Measurements from ENCODE around the gene SLX4. TPM values are rescaled to one million over a fixed set of nuclear protein-coding genes. Genes with fewer than 3 reads are reported as not detected.

The SLX4 gene
- total and polyA plus RNA-seq, 9 of the 15 experiments (the other 6 are each of a cell fraction or from before 2014, with no cell fraction given): 0.29 to 7.9 (median 3.8) TPM

DNA sequence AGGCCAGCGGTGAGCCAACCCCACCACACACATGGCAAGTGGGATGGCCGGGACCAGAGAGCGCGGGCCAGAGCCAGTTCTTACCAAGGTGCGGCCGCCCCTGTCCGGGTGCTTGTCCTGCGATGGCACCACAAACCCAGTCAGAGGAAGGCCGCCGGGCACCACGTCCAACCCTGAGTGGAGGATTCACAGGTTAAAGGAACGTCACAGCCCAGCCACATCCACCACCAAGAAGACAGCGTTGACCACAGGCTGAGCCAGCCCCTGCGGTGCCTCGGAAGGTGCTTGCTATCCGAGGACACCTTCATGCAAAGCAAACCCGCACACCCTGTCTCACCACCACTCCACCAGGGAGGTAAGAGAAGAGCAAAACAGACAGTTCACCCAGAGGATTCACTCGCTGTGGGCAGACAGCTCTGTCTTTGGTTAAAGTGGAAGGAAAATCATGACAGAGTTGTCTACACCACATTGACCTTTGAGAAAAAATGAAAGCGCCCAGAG, 15.8 kb downstream of the SLX4 start:
- intact Hi-C loops (cut with micrococcal nuclease) (no loop called here), in situ Hi-C loops (cut with MboI) (no loop called here)
- Histone ChIP-seq H3K4me1 (replicated peaks in 1 of 2; ENCODE audit: control insufficient read depth in 2 of 2, insufficient read depth in 2 of 2, low read length in 2 of 2) (peaks cover 0 to 16% of the 10 kb centered on the region in 2 experiments; a peak in 2 of 5 replicates), H3K27ac (ENCODE audit: extremely low read depth, low read depth, low read length) (no peak overlapping the region), H3K9me3 (replicated peaks; ENCODE audit: control insufficient read depth, insufficient read depth, low read depth, low read length) (peaks cover 6% of the 10 kb centered on the region), H3K9me1 (ENCODE audit: control insufficient read depth, insufficient read depth, low read length) (no peaks in the 10 kb centered on the region), H3K9ac (ENCODE audit: insufficient read depth in 1 of 2, low read depth in 2 of 2, low read length in 2 of 2) (no peak overlapping the region; a peak in 1 of 4 replicates), H3K79me2 (ENCODE audit: control insufficient read depth, insufficient read depth, low read length) (no peaks in the 10 kb centered on the region), H3K36me3 (ENCODE audit: control insufficient read depth, insufficient read depth, low read length) (peaks cover 6% of the 10 kb centered on the region; the same call in 2 of the 3 replicates), H3K27me3 (ENCODE audit: control insufficient read depth in 2 of 2, insufficient read depth in 2 of 2, low read length in 2 of 2) (no peaks in the 10 kb centered on the region), H4K20me1 (replicated peaks; ENCODE audit: control insufficient read depth, insufficient read depth, low read length) (no peaks in the 10 kb centered on the region), H2AFZ (ENCODE audit: low read depth, low read length) (no peak overlapping the region), H3K4me2 (ENCODE audit: insufficient read depth, low read length) (no peak overlapping the region), H3K4me3 (no peak overlapping the region)
- FAIRE-seq (no peak), DNase-seq (ENCODE audit: extremely low read depth in 1 of 4, low spot score in 3 of 4) (no peak), ATAC-seq (no peak)
- TF ChIP-seq IFI16 (CRISPR knock-in tag; IDR thresholded peaks at IDR 0.05) (no peak), SP2 (IDR thresholded peaks at IDR 0.05; ENCODE audit: extremely low read depth, low read depth, low read length, poor library complexity, severe bottlenecking) (no peak), RAD21 (CRISPR knock-in tag; conservative IDR thresholded peaks at IDR 0.05 in 1 of 2, IDR thresholded peaks at IDR 0.05 in 1 of 2) (no peak), TAF15 (IDR thresholded peaks at IDR 0.05; ENCODE audit: low read depth, low read length) (no peak), ZNF184 (CRISPR knock-in tag; IDR thresholded peaks at IDR 0.05) (no peak), NFIC (IDR thresholded peaks at IDR 0.05) (no peak), ZNF41 (CRISPR knock-in tag; conservative IDR thresholded peaks at IDR 0.05) (no peak), RUNX1 (IDR thresholded peaks at IDR 0.05; ENCODE audit: low read depth) (no peak), TCF3 (CRISPR knock-in tag; IDR thresholded peaks at IDR 0.05) (no peak), ZNF830 (CRISPR knock-in tag; IDR thresholded peaks at IDR 0.05) (no peak), SPI1 (IDR thresholded peaks at IDR 0.05; ENCODE audit: borderline replicate concordance, low read depth, low read length) (no peak)
- TF ChIP-seq, protein P1, sequence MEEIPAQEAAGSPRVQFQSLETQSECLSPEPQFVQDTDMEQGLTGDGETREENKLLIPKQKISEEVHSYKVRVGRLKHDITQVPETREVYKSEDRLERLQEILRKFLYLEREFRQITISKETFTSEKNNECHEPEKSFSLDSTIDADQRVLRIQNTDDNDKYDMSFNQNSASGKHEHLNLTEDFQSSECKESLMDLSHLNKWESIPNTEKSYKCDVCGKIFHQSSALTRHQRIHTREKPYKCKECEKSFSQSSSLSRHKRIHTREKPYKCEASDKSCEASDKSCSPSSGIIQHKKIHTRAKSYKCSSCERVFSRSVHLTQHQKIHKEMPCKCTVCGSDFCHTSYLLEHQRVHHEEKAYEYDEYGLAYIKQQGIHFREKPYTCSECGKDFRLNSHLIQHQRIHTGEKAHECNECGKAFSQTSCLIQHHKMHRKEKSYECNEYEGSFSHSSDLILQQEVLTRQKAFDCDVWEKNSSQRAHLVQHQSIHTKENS (CRISPR knock-in tag; IDR thresholded peaks at IDR 0.05): no peak
- ChIA-PET POLR2A (interaction anchor here (0.5 to 0.6 kb wide), 2 partner anchors 13 to 279 kb away, joined by 3 to 4 read pairs; no protein-coding TSS in a partner anchor), CTCF (ENCODE audit: low intra/inter-chr PET ratio) (no interaction called here)
- WGBS (ENCODE audit: insufficient coverage, low coverage, missing lambda C conversion rate): 81% methylated on average over 11 of the region's 19 CpGs
- BruUV-seq (replicated peaks): no TSS peak
